Cerebellar nuclear complex (tissue), 1 donor: Measurements from ENCODE around the gene PKIG.
"Not testable (repeated sequence)": the region's sequence is repeated elsewhere in the genome, so short reads cannot be mapped to it uniquely, and the experiment has no call there.

Experiments used
- DNase-seq, 2 experiments: peaks; one replicate each; lab custom pipeline; 2025; lab: John Stamatoyannopoulos, UW

The PKIG gene

DNA sequence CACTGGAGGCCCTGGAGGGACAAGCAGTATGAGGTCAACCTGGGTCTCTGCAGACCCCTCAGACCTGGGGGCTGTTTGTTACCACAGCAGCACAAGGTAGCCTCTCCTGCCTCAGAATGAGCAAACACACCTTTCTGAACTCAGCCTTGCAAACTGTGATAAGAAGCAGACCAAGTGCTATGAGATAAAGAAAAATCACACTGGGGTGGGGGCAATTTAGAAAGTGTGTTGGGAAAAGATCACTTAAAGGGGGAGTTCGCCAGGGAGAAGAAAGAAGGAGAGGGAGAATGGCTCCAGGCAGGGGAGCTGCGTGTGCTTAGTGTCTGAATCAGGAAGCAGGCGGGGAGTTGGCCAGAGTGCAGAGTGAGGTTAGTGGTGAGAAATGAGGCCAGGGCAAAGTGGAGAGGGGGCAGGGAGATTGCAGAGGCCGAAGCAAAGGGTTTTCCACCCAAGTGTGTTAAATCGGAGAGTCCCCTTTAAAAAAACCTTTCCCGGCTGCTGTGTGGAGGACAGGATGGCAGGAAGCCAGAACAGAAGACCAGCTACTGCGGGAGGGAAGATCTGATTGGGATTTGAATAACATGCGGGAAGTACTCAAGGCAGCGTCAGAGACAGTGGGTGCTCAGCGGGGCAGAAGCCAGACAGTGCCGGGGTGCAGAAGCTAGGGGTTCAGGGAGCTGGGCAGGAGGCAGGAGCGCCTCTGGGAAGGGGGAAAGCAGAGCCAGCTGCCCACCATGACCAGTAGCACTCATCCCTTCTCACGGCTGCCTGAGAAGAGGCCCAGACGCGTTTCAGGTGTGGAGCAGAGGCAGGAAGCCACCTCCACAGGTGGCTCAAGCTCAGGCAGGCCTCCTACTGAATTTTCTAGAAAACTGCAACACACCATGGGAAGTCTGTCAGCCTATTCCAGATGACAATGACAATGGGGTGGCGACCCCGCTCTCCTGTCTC is 60.1 kb downstream of the PKIG start:
- DNase-seq, result no peak

DNA sequence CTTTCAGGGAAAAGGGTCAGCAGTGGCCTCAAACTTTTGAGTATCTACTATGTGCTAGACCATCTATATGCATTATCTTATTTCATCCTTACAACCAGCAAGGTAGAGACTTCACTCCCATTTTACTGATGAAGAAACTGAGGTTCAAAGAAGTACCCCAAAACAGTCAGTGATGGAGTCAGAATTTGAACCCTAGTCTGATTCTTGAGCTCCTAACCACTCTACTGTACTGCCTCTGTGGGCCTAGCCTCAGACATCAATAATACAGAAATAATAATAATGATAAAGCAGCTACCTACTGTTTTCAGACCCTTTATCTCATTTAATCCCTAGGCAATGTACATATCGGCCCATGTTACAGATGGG is 60.8 kb downstream of the PKIG start:
- no peak for DNase-seq

- DNase-seq, result no peak
These were observed 61.3 kb downstream of the PKIG start for GRCh38 chr20:44643596-44644229.

DNA sequence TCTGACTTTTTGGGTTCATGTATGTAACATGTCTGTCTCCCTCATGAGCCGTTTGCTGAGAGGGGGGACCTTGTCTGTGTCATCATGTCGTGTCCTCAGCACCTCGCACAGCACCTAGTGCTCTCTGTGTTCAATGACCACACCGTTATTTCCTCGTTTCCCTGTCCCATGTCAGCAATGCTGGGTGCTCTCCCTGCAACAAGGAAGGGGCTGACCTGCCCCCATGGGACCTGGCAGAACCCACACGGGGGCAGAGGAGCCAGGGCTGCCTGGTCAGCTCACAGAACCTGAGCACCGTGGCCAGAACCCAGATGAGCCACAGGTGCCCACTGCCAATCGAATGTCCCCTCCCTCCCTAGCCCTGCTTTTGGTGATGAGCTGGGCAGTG is 61.8 kb downstream of the PKIG start:
- DNase-seq, result no peak

GRCh38 chr20:44644667-44645131 is 62.3 kb downstream of the PKIG start:
- no peak for DNase-seq

DNA sequence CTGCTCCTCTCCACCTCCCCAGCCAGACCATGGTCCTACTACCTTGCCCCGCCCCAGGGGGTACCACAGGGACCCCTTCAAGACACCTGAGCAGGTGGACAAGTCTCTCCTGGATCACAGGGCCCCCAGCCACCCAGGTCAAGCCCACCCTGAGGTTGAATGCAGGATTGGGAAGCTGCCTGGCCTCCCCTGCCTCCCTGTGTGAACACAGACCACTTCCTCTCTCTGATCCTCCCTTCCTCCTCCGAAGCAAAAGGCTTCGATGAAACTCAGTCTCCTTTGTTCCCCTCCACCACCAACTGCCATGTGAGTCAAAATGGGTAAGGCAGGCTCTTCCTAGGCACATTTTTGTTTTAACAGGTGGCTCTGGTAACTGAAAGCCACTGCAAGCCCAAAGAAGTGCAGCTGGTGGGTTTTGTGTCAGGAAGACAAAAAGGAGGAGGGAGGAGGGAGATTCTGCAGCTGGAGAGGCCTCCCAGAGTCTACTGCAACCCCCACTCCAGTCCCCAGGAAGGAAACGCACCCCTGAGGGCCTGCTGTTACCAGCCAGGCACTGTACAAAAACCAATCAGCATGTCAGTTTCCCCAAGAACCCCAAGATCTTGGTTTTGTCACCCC is 63.8 kb downstream of the PKIG start:
- no peak for DNase-seq

DNA sequence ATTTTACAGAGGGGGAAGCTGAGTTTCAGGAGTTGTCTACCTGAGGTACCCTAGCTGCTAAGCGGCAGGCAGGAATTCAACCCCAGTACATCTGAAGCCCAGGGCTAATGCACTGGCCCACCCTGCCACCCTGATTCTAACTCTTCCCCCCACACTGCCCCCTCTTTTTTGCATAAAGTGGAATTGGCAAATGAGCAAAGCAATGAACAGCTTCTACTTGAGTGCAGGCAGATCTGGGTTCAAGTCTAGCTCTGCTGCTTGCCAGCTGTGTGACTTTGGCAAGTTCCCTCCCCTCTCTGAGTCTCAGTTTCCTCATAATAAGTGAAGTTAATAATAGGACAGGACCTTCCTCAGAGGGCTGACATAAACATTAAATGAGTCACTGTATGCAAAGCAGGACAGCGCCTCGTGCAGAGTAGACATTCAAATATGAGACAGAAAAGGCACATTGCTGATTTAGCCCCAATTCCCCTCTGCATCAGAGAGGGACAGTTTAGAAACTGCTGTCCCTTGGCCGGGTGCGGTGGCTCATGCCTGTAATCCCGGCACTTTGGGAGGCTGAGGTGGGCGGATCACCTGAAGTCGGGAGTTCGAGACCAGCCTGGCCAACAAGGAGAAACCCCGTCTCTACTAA is 64.4 kb downstream of the PKIG start:
- DNase-seq, result no peak

DNA sequence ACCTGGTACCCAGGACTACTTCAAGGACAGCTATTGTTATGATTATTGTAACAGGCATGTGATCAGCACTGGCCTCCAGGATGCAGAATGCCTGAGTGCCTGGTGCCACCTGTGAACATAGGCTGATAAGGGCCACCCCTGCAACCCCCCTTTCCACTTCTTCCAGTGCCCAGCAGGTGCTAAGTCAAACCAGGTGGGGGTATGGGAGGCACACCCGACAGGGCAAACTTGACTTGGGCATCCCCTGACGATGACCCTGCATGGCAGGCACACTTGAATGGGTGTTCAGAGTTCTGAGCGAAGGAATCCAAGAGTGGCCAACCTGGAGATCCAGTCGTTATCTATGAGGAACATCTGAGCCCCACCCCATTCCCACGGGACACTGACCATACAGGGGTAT is 65.7 kb downstream of the PKIG start:
- DNase-seq, result no peak

- no peak for DNase-seq
These were observed 66.2 kb downstream of the PKIG start for GRCh38 chr20:44648579-44648978.

DNA sequence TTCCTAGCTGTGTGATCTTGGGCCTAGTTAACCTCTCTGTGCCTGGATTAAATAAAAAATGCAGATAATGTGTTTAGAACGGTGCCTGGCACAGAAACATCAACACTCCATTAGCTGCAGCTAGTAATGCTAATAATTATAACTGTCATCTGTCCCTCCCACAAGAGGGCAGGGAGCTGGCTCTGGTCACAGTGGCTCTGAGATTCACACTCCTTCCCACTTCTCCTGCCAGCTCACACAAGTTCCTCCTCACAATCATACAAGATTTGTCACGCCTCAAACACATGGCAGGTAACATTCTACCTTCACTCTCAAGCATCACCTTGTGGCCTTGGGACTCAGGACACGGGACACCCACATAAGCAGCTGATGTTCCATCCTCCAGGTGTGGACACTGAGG is 66.7 kb downstream of the PKIG start:
- no peak for DNase-seq

GRCh38 chr20:44649976-44650375 is 67.6 kb downstream of the PKIG start:
- DNase-seq, result no peak

- DNase-seq, result no peak
These were observed 68.5 kb downstream of the PKIG start for GRCh38 chr20:44650771-44651433.

DNA sequence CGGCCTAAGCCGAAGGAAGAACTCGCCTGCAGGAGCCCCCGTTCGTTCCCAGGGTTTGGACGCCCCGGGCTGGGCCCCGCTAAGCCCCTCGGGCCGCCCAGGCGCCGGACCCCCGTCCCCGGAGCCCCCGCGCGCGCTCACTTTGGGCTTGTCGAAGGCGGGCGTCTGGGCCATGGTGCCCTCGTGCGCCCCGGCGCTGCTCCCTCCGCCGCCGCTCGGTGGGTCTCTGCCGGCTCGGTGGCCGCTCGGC is 69.0 kb downstream of the PKIG start:
- DNase-seq, result no peak

GRCh38 chr20:44651684-44652423 is 69.5 kb downstream of the PKIG start, which contains the start of gene ADA:
Gene ADA, minus strand, starts transcription at chr20:44651699. Its CDS starts 92 bp downstream, at chr20:44651607.
- no peak for DNase-seq

- DNase-seq, result no peak
These were observed 71.2 kb downstream of the PKIG start for GRCh38 chr20:44653546-44653945.

GRCh38 chr20:44654210-44654609 is 71.8 kb downstream of the PKIG start:
- DNase-seq, result not testable (repeated sequence)

- DNase-seq, result no peak
These were observed 74.1 kb downstream of the PKIG start for GRCh38 chr20:44656448-44656847.

DNA sequence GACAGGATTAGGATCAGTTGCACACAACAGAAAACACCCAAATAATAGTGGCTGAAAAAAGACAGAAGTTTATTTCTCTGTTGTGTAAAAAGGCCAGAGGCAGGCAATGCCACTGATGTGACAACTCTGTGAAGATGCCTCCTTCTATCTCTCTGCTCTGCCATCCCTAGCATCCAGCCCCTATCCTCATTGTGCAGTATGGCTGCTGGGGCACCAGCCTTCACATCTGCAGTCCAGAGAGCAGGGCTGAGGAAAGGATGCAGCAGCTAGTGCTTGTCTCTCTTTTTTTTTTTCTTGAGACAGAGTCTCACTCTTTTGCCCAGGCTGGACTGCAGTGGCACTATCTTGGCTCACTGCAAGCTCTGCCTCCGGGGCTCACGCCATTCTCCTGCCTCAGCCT is 75.5 kb downstream of the PKIG start:
- DNase-seq, result no peak

GRCh38 chr20:44658810-44659209 is 76.4 kb downstream of the PKIG start:
- DNase-seq, result no peak

DNA sequence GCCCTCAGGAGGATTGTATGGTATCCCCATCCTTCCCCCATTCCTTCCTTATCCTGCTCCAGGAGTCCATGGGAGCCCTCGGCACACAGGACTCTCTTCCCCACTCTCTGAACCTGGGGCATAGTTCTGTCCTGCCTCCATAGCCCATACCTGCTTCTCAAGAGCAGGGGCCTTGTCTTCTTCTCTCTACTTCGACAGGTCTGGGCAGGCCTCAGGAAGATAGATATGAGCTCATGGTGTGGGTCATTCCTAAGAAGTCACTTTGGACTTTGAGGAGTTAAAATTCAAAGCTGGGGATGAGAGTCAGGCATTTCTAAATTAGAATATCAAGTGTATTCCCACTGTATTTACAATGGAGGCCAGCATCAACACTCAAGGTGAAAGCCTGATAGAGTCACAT is 77.6 kb downstream of the PKIG start:
- DNase-seq, result no peak

GRCh38 chr20:44660581-44660980 is 78.2 kb downstream of the PKIG start:
- DNase-seq, result no peak
